DOHH2 (cell line): Measurements from ENCODE around the gene FBXW9.

ENCODE experiments used
- CTCF ChIP-seq: fragments of 200-600 bp; sonication (generic); IDR thresholded peaks from one replicate; pipeline ENCODE4 v1.5.1; 2014; ENCODE audit warnings: antibody characterized with exemption, mild to moderate bottlenecking, low read depth, low read length; ENCODE audit not compliant: poor library complexity, severe bottlenecking
- EZH2phosphoT487 ChIP-seq: fragments of 200-600 bp; sonication (generic); IDR thresholded peaks from 2 replicates; pipeline ENCODE4 v1.6.1; 2017; ENCODE audit warnings: borderline replicate concordance, mild to moderate bottlenecking, antibody characterized with exemption, low read length, moderate library complexity, mixed read lengths

DNA sequence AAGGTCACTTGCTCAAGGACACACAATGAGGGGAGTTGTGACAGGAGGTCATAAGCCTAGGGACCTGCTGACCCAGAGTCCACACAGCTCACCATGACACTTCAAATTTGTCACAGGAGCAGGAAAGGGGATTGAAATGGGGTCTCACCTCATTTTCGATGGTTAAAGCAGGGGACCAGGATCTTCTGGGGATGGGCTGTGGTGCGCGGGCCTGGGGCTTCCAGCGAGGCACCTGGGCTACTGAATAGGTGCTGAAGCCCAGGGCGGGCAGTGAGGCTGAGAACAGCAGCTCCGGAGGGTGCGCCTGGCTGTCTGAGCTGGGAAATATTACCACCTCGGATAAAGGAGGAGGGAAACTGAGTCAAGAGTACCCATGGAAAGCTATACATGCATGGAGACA is 40.9 kb downstream of the FBXW9 start:
- TF ChIP-seq CTCF: no peak
- no peak for TF ChIP-seq EZH2phosphoT487
